NAMALWA (cell line): ENCODE data around the gene TRDMT1.

Experiments
- DNase-seq: peaks from one replicate; pipeline ENCODE4 v3.0.0-alpha.2; 2015; ENCODE audit warnings: low spot score

TRDMT1 gene

GRCh38 chr10:17175551-17175950 lies 25.9 kb downstream of the TRDMT1 start:
- no peak for DNase-seq

- DNase-seq: no peak
These were observed 26.8 kb downstream of the TRDMT1 start for GRCh38 chr10:17174626-17175025.

GRCh38 chr10:17171141-17171641 lies 30.3 kb downstream of the TRDMT1 start:
- no peak for DNase-seq

- DNase-seq: no peak
These were observed 31.7 kb downstream of the TRDMT1 start for GRCh38 chr10:17169803-17170202.

GRCh38 chr10:17166699-17167098 lies 34.8 kb downstream of the TRDMT1 start:
- no peak for DNase-seq

- DNase-seq: no peak
These were observed 38.6 kb downstream of the TRDMT1 start for GRCh38 chr10:17162828-17163227.

- DNase-seq: no peak
These were observed 39.7 kb downstream of the TRDMT1 start for GRCh38 chr10:17161775-17162174.

- DNase-seq: no peak
These were observed 44.4 kb downstream of the TRDMT1 start for GRCh38 chr10:17157024-17157423.

- DNase-seq: no peak
These were observed 45.6 kb downstream of the TRDMT1 start for GRCh38 chr10:17155826-17156225.

GRCh38 chr10:17154116-17154515 lies 47.4 kb downstream of the TRDMT1 start:
- DNase-seq: no peak

- no peak for DNase-seq
These were observed 48.2 kb downstream of the TRDMT1 start for GRCh38 chr10:17153321-17153720.

- no peak for DNase-seq
These were observed 49.8 kb downstream of the TRDMT1 start for GRCh38 chr10:17151716-17152115.

GRCh38 chr10:17147884-17148489 lies 53.5 kb downstream of the TRDMT1 start:
- no peak for DNase-seq

GRCh38 chr10:17146892-17147291 lies 54.6 kb downstream of the TRDMT1 start:
- no peak for DNase-seq

GRCh38 chr10:17145239-17145638 lies 56.2 kb downstream of the TRDMT1 start:
- no peak for DNase-seq

- no peak for DNase-seq
These were observed 56.7 kb downstream of the TRDMT1 start for GRCh38 chr10:17144757-17145156.

GRCh38 chr10:17144032-17144431 lies 57.4 kb downstream of the TRDMT1 start:
- DNase-seq: no peak

- DNase-seq: no peak
These were observed 58.3 kb downstream of the TRDMT1 start for GRCh38 chr10:17143055-17143690.

- no peak for DNase-seq
These were observed 59.8 kb downstream of the TRDMT1 start for GRCh38 chr10:17141504-17142229.

GRCh38 chr10:17140386-17140761 lies 61.1 kb downstream of the TRDMT1 start:
- DNase-seq: no peak

- no peak for DNase-seq
These were observed 62.9 kb downstream of the TRDMT1 start for GRCh38 chr10:17138460-17139042.

- DNase-seq: no peak
These were observed 66.7 kb downstream of the TRDMT1 start for GRCh38 chr10:17134737-17135260.

- DNase-seq: no peak
These were observed 67.2 kb downstream of the TRDMT1 start for GRCh38 chr10:17134282-17134681.
